Activated T-cell treated with anti-CD3 and anti-CD28 coated beads for 1 hour (primary cell): ENCODE results near the gene APLP1.
"Not testable (repeated sequence)": the region's sequence is repeated elsewhere in the genome, so short reads cannot be mapped to it uniquely, and the experiment has no call there.

ENCODE experiments used
- DNase-seq: peaks from one replicate; pipeline ENCODE4 v3.0.0-alpha.2; 2020; ENCODE audit warnings: low read depth

The APLP1 gene

DNA sequence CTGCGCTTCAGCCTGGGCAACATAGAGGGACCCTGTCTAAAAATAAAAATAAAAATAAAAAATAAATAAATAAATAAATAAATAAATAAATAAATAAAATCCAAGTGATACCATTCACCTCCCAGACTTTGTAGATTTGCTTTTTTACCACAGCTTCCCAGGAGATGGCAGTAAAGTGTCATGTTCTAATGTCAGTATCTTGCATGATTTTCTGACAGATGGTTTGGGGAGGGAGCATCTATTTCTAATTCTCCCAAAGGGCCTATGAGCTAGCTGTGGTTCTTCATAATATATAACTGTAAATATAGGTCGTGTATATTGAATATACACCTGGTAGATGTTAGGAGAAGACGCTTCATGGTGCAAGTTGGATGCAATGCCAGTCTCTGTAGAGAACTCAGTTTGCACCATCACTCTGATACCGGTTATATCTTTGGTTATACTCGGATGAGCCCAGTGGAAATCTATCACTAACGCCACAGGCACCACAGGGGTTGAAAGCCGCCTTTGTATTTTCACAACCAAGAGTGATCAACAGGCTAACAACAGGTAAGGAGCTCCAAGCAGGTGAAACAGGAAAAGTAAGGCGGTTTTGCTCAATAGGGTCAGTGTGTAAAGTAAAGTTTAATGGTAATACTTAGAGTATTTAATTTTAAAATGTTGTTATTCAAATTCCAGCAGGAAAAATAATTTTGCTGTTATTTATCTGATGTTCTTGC lies 13.9 kb downstream of the APLP1 start:
- no peak for DNase-seq

- no peak for DNase-seq
Observed at GRCh38 chr19:35883882-35884281, 15.5 kb downstream of the APLP1 start.

DNA sequence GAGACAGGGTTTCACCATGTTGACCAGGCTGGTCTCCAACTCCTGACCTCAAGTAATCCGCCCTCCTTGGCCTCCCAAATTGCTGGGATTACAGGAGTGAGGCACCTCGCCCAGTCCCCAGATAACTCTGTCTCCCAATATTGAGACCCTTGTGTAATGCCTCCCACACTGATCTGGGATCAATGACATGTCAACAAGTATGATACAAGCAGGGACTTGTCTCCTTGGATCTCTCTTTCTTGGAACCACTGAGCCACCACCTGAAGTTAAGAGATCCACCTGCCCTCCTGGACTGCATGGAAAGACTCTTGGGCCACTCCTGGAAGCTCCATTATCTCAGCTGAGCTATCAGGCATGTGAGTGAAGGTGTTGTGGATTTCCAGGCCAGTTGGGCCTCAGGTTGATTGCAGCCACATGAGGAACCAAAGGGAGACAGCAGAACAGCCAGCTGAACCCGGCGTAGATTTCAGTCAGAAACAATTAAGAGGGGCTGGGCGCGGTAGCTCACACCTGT lies 16.9 kb downstream of the APLP1 start:
- no peak for DNase-seq

DNA sequence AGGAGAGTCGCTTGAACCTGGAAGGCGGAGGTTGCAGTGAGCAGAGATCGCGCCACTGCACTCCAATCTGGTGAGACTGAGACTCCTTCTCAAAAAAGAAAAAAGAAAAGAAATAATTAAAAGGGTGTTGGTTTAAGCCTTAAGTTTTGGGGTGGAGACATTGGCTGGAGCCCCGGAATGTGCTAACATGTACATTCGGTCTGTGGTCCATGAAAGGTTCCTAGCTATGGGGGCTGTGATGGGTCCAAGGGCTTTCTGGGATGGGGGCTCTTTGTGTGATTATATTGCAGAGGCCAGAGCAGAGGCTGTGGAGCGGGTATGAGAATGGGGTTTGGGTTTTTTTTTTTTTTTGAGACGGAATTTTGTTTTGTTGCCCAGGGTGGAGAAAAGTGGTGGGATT lies 17.5 kb downstream of the APLP1 start:
- no peak for DNase-seq

GRCh38 chr19:35887197-35887596 lies 18.8 kb downstream of the APLP1 start:
- no peak for DNase-seq

DNA sequence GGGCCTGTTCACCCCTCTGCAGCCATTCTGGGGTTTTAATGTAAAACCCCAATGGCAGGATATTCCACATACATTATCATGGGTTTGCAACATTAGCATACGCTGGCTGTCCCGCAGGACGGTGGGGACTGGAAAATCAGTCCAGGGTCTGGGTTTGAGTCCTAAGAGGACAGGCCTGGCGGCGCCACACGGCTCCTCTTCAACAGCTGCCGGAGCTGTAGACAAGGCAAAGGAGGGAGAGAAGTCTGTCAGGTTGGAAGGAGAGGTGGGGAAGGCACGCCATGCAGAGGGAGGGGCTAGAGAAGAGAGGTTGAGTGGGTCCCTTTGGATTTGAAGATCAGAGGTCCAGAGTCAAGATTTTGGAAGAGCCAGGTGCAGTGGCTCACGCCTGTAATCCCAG lies 20.0 kb downstream of the APLP1 start:
- DNase-seq: no peak

DNA sequence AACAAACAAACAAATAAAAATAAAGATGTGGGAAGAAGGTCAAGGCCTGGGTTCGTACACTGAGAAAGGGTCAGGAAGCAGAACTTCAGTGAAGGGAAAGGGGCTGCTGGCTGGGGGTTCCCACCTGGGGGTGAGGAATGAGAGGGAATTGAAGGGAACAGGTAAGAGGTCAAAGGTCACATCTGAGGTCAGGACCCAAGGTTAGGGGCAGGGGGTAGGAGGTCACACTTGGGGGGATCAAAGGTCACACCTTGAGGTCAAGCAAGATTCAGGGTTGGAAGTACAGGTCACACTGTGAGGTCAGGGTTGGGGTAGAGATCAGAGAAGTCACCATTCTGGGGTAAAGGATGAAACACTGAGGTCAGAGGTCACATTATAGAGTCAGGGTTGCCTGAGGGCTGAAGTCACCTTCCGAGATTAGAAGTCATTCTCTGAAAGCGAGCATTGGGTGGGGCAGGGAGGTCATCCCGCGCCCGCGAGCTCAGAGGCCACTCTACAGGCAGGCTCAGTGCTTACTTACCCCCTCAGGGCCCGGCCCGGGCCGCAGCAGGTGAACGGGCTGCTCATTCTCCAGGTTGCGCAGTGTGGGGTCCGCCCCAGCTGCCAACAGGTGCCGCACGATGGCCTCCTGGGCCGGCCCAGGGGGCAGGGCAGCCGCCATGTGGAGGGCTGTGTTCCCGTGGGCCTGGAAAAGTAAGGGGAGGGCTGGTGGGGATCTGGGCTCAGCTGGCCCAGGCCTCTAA lies 21.2 kb downstream of the APLP1 start:
- DNase-seq: no peak

- DNase-seq: no peak
Observed at GRCh38 chr19:35890113-35890650, 21.8 kb downstream of the APLP1 start.

GRCh38 chr19:35891819-35892218 lies 23.4 kb downstream of the APLP1 start:
- not testable (repeated sequence) for DNase-seq

DNA sequence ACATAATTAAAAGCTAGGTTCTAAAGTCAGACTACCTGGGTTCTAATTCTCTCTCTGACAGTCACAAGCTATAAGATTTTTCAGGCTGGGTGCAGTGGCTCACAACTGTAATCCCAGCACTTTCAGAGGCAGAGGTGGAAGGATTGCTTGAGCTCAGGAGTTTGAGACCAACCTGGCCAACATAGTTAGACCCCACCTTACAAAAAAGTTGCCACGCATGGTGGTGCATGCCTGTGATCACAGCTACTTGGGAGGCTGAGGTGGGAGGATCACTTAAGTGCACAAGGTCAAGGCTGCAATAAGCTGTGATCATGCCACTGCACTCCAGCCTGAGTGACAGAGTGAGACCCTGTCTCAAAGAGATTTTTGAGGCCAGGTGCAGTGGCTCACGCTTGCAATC lies 26.0 kb downstream of the APLP1 start:
- DNase-seq: no peak

DNA sequence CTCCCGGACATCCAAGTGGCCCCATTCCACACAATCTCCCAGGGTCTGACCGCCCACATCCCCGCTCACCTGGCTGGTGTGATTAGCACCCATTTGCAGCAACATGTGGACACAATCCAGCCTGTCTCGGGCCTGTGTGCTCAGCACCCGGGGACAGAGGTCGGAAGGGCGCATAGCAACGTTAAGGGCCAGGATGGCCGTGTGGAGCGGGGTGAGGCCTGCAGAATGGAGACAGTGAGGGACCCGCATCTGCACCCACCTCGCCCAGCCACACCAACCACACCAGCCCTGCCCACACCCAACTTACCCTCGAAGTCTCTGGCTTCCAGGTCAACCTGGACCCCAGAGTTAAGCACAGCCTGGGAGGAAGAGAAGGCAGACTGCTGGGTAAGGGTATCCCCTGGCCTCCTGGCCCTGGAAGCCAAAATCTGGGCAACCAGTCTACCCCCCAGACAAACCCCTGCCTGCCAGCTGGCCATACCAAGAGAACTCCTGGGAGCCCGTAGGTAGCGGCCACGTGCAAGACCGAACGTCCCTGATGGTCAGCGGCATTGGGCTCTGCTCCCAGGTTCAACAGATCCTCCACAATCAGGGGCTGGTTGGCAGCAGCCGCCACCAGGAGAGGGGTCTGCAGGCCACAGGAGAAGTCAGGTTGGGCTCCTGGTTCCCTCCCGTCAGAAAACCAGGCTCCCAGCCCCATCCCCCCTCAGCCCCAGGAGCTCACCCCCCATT lies 27.7 kb downstream of the APLP1 start:
- DNase-seq: no peak

GRCh38 chr19:35896643-35897040 lies 28.3 kb downstream of the APLP1 start:
- no peak for DNase-seq

GRCh38 chr19:35897706-35898451 lies 29.5 kb downstream of the APLP1 start:
- DNase-seq: no peak

GRCh38 chr19:35898499-35898809 lies 30.1 kb downstream of the APLP1 start:
- DNase-seq: no peak

GRCh38 chr19:35899547-35900214 lies 31.3 kb downstream of the APLP1 start:
- peak; percentile 84 for DNase-seq

GRCh38 chr19:35901055-35901644 lies 32.8 kb downstream of the APLP1 start:
- no peak for DNase-seq

- DNase-seq: no peak
Observed at GRCh38 chr19:35901854-35902661, 33.7 kb downstream of the APLP1 start, which contains the start of gene HCST. HCST (plus strand) TSS chr19:35902529; CDS start chr19:35902594, 65 bp downstream.

DNA sequence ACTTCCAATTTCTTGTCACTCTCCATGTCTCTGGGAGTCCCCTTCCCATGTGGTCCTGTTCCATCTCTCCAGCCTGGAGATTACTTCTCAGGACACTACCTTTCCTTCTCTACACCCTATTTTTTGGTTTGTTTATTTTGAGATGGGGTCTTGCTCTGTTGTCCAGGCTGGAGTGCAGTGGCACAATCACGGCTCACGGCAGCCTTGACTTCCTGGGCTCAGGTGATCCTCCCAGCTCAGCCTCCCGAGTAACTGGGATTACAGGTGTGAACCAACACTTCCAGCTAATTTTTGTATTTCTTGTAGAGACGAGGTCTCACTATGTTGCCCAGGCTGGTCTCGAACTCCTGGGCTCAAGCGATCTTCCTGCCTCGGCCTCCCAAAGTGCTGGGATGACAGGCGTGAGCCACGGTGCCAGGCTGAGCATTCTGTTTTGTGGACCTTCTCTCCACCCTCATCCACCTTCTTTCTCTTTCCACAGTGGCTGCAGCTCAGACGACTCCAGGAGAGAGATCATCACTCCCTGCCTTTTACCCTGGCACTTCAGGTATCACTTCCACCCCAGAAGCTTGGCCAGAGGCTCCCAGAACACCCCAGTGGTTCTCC lies 34.6 kb downstream of the APLP1 start:
- DNase-seq: no peak

- peak; percentile 86 for DNase-seq
Observed at GRCh38 chr19:35903550-35904179, 35.3 kb downstream of the APLP1 start.
